Activated naive CD4-positive, alpha-beta T cell treated with anti-CD3 and anti-CD28 coated beads, Interleukin-2, amount 50 U/mL, for 24 hours (primary cell): ENCODE data around the gene TMEM238L.
"Not testable (repeated sequence)": the region's sequence is repeated elsewhere in the genome, so short reads cannot be mapped to it uniquely, and the experiment has no call there.

Experiments used
- H3K27ac Mint-ChIP-seq: one replicate; pipeline ENCODE4 v1.8.0; 2021; ENCODE audit warnings: mild to moderate bottlenecking, mixed read lengths
- H3K27me3 Mint-ChIP-seq: one replicate; pipeline ENCODE4 v1.8.0; 2021; ENCODE audit warnings: mixed read lengths
- H3K36me3 Mint-ChIP-seq: one replicate; pipeline ENCODE4 v1.8.0; 2021; ENCODE audit warnings: mixed read lengths
- H3K4me1 Mint-ChIP-seq: one replicate; pipeline ENCODE4 v1.8.0; 2021; ENCODE audit warnings: mixed read lengths
- H3K4me3 Mint-ChIP-seq: one replicate; pipeline ENCODE4 v1.8.0; 2021; ENCODE audit warnings: mild to moderate bottlenecking, mixed read lengths
- H3K9me3 Mint-ChIP-seq: one replicate; pipeline ENCODE4 v1.8.0; 2021; ENCODE audit warnings: mixed read lengths

TMEM238L gene

DNA sequence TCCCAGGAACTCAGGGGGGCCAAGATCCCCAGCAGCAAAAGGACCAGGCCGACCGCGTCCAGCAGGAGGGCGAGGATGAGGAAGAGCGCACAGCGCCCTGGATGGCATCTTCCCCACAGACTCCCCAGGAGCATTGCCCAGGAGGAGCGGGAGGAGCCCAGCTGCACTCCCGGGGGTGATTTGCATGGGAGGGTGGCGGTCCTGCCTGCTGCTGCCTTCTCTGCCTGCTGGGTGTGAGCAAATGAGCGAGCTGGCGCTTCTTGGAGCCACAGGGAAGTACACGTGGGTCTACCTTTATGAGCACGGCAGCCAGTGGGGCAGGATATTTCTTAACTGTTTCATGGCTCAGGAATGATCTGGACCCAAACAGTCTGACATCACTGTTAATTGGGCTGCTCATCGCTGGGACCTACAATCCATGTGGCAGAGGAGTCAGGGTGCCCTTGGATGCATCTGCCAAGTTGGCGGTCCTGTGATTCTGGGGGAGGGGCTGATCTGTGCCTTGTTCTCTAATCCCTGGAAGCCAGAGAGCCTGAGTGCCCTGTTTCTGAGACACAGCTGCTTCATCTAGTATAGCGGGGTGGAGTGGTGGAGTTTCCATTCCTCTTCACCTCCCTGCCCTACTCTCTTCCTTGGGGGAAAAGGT is at the start of gene TMEM238L:
TMEM238L (minus strand) TSS at position 270 of the 646 bp plus-strand sequence; CDS start at position 134, 136 bp downstream.
- H3K36me3 Mint-ChIP-seq: peaks cover 2% of the 10 kb centered on the region
- no peak within 1 kb of the TSS for H3K4me3 Mint-ChIP-seq
- no peaks in the 10 kb centered on the region for H3K27me3 Mint-ChIP-seq

GRCh38 chr17:10846636-10847035 is 42.7 kb upstream of the TMEM238L start:
- not testable (repeated sequence) for H3K27ac Mint-ChIP-seq, H3K9me3 Mint-ChIP-seq, H3K27me3 Mint-ChIP-seq, H3K36me3 Mint-ChIP-seq, H3K4me3 Mint-ChIP-seq
- H3K4me1 Mint-ChIP-seq: peaks cover 14% of the 10 kb centered on the region

More for the DNA sequence above, at the start of gene TMEM238L:
- H3K27ac Mint-ChIP-seq: no peak within 1 kb of the TSS
- no peaks in the 10 kb centered on the region for H3K9me3 Mint-ChIP-seq
- no peaks in the 10 kb centered on the region for H3K4me1 Mint-ChIP-seq

DNA sequence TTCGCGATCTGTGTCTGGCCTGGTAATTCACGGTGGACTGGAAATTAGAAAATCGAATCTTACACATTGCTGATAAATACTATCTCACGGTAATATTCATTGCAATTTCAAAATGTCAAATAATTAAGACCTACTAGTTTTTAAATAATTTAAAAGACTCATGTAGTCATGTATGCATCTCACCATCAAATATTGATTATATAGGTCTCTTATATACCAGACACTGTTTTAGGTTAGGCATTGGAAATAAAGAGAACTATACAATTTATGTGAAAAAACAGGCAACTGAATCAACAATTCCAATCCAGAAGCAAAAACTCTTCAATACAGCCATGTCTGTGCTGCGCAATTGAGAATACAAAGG is 41.5 kb upstream of the TMEM238L start:
- no peaks in the 10 kb centered on the region for H3K36me3 Mint-ChIP-seq
- peaks cover 2% of the 10 kb centered on the region for H3K27me3 Mint-ChIP-seq
- peak overlapping the region; percentile 83 for H3K4me3 Mint-ChIP-seq
- H3K9me3 Mint-ChIP-seq: no peaks in the 10 kb centered on the region
- H3K27ac Mint-ChIP-seq: no peak overlapping the region
- peaks cover 14% of the 10 kb centered on the region for H3K4me1 Mint-ChIP-seq

DNA sequence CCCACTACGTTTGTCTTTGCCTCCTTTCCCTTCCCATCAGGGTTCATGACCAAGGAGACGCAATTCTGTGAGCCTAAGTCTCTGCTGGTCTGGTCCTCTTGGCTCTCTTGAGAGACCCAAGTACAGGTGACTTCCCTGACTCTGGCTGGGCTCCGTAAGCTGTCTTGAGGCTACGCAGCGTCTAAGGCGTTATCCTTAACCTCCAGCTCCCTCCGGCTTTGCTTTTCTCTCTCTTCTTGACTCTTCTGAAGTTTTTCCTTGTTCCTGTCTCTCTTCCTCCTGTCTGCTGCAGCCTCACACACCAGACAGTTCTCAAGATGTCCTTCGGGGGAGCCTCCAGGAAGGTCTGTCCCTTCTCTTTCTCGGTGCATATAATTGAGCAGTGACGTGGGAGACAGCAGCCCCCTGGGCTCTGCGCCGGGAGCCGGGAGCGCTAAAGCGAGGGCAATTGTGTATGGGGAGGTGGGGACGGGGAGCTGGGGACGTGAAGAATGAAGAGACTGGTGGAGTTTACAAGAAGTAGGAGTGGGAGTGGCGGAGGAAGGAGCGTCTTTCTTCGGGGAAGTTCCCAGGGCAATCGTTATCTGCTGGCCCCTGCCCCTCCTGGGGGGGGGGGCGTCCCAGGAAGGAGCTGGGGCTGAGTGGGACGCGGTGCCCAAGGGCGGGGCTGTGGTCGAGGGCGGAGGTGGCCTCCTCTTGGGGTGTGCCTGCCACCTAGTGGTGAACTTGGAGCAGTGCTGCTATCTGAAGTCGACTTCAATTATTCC is 40.9 kb upstream of the TMEM238L start:
- Mint-ChIP-seq H3K36me3 (no peaks in the 10 kb centered on the region), H3K4me1 (peaks cover 14% of the 10 kb centered on the region), H3K27me3 (peaks cover 2% of the 10 kb centered on the region), H3K27ac (no peak overlapping the region), H3K4me3 (peak overlapping the region; percentile 83), H3K9me3 (no peaks in the 10 kb centered on the region)

DNA sequence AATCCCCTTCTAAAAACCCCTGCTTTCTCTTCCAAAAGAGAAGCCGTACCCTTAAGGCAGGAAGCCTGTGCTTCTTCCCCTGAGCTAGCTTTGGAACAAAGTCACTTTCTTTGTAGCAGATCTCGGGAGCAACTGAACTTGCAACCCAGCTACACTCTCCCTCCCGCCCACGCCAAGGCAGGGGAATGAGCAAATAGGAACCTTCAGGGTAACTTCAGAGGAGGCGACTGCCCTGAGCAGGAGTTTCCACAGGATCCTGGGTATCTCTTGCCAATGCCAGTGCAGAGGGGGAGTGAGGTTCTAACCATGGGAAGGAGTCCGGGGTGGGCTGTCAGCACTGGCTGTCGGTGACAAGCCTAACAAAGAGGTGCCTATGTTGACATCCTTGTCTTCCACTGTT is 39.9 kb upstream of the TMEM238L start:
- Mint-ChIP-seq H3K27me3 (no peaks in the 10 kb centered on the region), H3K4me3 (no peak overlapping the region), H3K36me3 (no peaks in the 10 kb centered on the region), H3K27ac (no peak overlapping the region), H3K9me3 (no peaks in the 10 kb centered on the region), H3K4me1 (peaks cover 14% of the 10 kb centered on the region)

DNA sequence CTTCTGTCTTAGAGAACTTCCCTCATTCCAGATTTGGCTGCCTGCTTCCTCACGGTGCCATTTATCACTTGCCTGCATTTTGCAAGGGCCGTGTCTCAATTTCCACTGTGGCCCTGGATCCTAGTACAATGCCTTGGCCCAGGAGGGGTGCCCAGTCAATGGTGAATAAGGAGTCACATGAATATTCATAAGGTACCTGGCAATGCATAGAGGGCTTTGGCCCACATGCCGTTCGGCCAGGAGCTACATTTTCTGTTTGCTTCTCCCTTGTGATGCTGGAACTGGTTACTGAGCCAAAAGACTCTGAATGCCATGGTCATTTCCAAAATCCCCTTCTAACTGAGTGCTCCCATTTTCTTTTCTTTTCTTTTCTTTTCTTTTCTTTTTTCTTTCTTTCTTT is 38.8 kb upstream of the TMEM238L start:
- Mint-ChIP-seq H3K27ac (no peak overlapping the region), H3K9me3 (no peaks in the 10 kb centered on the region), H3K36me3 (no peaks in the 10 kb centered on the region), H3K4me1 (peaks cover 14% of the 10 kb centered on the region), H3K27me3 (no peaks in the 10 kb centered on the region), H3K4me3 (no peak overlapping the region)

- Mint-ChIP-seq H3K27ac (no peak overlapping the region), H3K9me3 (no peaks in the 10 kb centered on the region), H3K4me1 (no peaks in the 10 kb centered on the region), H3K27me3 (no peaks in the 10 kb centered on the region), H3K4me3 (no peak overlapping the region), H3K36me3 (no peaks in the 10 kb centered on the region)
Observed at GRCh38 chr17:10838682-10839081, 34.8 kb upstream of the TMEM238L start.

GRCh38 chr17:10837921-10838320 is 34.0 kb upstream of the TMEM238L start, which contains the start of gene PIRT:
Gene PIRT, minus strand, starts transcription at chr17:10838087. Its CDS starts 12,442 bp downstream, at chr17:10825645.
- H3K27me3 Mint-ChIP-seq: no peaks in the 10 kb centered on the region
- no peaks in the 10 kb centered on the region for H3K9me3 Mint-ChIP-seq
- no peak within 1 kb of the TSS for H3K27ac Mint-ChIP-seq
- H3K4me1 Mint-ChIP-seq: no peaks in the 10 kb centered on the region
- H3K4me3 Mint-ChIP-seq: no peak within 1 kb of the TSS
- H3K36me3 Mint-ChIP-seq: no peaks in the 10 kb centered on the region

- H3K27me3 Mint-ChIP-seq: no peaks in the 10 kb centered on the region
- H3K9me3 Mint-ChIP-seq: no peaks in the 10 kb centered on the region
- no peak overlapping the region for H3K27ac Mint-ChIP-seq
- H3K4me1 Mint-ChIP-seq: no peaks in the 10 kb centered on the region
- H3K4me3 Mint-ChIP-seq: no peak overlapping the region
- H3K36me3 Mint-ChIP-seq: no peaks in the 10 kb centered on the region
Observed at GRCh38 chr17:10836966-10837590, 33.2 kb upstream of the TMEM238L start.

- H3K9me3 Mint-ChIP-seq: no peaks in the 10 kb centered on the region
- no peaks in the 10 kb centered on the region for H3K27me3 Mint-ChIP-seq
- no peaks in the 10 kb centered on the region for H3K36me3 Mint-ChIP-seq
- H3K4me1 Mint-ChIP-seq: no peaks in the 10 kb centered on the region
- no peak overlapping the region for H3K27ac Mint-ChIP-seq
- H3K4me3 Mint-ChIP-seq: no peak overlapping the region
Observed at GRCh38 chr17:10836145-10836544, 32.2 kb upstream of the TMEM238L start.

DNA sequence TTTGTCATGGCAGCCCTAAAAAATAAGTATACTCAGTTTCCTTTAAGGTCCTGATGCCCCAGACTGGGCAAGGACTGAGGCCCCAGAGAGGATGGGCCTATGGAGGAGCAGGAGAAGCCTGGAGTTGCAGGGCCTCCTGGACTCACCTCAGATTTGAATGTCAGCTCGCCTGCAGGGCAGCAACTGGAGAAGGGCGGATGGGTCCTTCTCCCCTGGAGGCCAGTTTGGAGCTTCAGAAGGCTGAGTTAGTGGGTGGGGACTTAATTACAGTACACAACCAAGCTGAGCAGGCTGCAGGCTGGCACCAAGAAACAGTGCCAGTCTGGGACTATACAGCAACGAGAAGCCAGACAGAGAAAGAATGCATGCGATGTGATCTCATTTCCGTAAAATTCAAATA is 27.8 kb upstream of the TMEM238L start:
- Mint-ChIP-seq H3K27ac (no peak overlapping the region), H3K27me3 (no peaks in the 10 kb centered on the region), H3K4me1 (no peaks in the 10 kb centered on the region), H3K4me3 (no peak overlapping the region), H3K9me3 (no peaks in the 10 kb centered on the region), H3K36me3 (no peaks in the 10 kb centered on the region)

GRCh38 chr17:10827898-10828552 is 24.1 kb upstream of the TMEM238L start:
- Mint-ChIP-seq H3K27me3 (peaks cover 2% of the 10 kb centered on the region), H3K4me1 (no peaks in the 10 kb centered on the region), H3K27ac (no peak overlapping the region), H3K36me3 (no peaks in the 10 kb centered on the region), H3K9me3 (no peaks in the 10 kb centered on the region), H3K4me3 (no peak overlapping the region)

GRCh38 chr17:10824874-10825273 is 21.0 kb upstream of the TMEM238L start:
- H3K4me1 Mint-ChIP-seq: no peaks in the 10 kb centered on the region

DNA sequence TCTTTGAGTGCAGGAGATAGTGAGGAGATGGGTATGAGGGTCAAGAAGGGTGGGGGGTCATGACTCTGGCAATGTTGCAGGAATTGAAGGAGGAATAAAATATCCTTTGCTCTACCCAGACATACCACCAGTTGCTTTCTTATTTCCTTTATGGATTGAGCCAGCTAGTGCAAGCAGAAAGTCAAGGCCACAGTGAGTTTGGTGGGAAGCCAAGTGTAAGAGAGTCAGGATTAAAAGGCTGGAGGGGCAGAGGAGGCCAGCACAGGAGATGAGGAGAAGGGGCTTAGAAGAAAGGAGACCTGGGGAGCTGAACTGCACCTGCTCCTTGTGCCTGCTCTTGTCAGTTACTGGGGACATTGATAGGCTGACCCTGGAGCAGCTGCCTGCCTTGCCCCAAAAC is 17.9 kb upstream of the TMEM238L start:
- Mint-ChIP-seq H3K4me1 (no peaks in the 10 kb centered on the region), H3K27me3 (peaks cover 2% of the 10 kb centered on the region), H3K9me3 (no peaks in the 10 kb centered on the region), H3K27ac (no peak overlapping the region), H3K4me3 (no peak overlapping the region), H3K36me3 (no peaks in the 10 kb centered on the region)

More at GRCh38 chr17:10824874-10825273, 21.0 kb upstream of the TMEM238L start:
- H3K9me3 Mint-ChIP-seq: no peaks in the 10 kb centered on the region
- peaks cover 2% of the 10 kb centered on the region for H3K27me3 Mint-ChIP-seq
- no peaks in the 10 kb centered on the region for H3K36me3 Mint-ChIP-seq
- H3K4me3 Mint-ChIP-seq: no peak overlapping the region
- no peak overlapping the region for H3K27ac Mint-ChIP-seq

DNA sequence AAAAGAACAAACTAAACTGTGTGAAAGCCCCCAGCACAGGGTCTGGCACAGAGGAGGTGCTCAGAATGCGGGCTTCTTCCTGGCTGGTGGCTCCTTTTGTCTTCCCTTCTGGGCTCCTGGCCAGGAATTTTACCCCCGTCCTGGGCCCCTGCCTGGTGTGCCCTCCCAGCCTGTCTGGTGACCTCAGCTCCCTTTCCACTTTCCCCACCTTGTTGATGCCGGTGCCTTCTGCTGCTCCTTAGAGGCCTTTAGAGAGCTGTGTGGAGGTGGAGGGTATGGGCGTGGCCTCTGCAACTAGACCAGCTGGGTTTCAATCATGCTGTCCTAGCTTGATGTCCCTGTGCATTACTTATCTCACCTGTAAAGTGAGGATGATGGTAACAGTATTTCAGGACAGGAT is 17.2 kb upstream of the TMEM238L start:
- Mint-ChIP-seq H3K4me3 (no peak overlapping the region), H3K36me3 (no peaks in the 10 kb centered on the region), H3K4me1 (no peaks in the 10 kb centered on the region), H3K27ac (no peak overlapping the region), H3K9me3 (no peaks in the 10 kb centered on the region), H3K27me3 (peaks cover 2% of the 10 kb centered on the region)

GRCh38 chr17:10815319-10815718 is 11.4 kb upstream of the TMEM238L start:
- no peaks in the 10 kb centered on the region for H3K36me3 Mint-ChIP-seq

More at GRCh38 chr17:10815319-10815718, 11.4 kb upstream of the TMEM238L start:
- Mint-ChIP-seq H3K9me3 (no peaks in the 10 kb centered on the region), H3K27me3 (no peaks in the 10 kb centered on the region), H3K4me3 (no peak overlapping the region), H3K27ac (no peak overlapping the region), H3K4me1 (no peaks in the 10 kb centered on the region)
